ENCODE measurements around the gene FANCE. TPM values are rescaled to one million over a fixed set of nuclear protein-coding genes. Genes with fewer than 3 reads are reported as not detected.
A peak's percentile ranks its signal among the peaks of the same experiment; 100 is the strongest.

FANCE gene
- total RNA-seq, 1 donor from 2014 or later = 18.3 TPM

- peak; percentile 61 for DNase-seq (ENCODE audit: low read depth)
These were observed 31.9 kb downstream of the FANCE start for GRCh38 chr6:35483893-35484645.

GRCh38 chr6:35484921-35485392 lies 32.8 kb downstream of the FANCE start:
- DNase-seq (ENCODE audit: low read depth) = peak; percentile 36

GRCh38 chr6:35485402-35485877 lies 33.3 kb downstream of the FANCE start:
- DNase-seq (ENCODE audit: low read depth) = peak; percentile 80

- DNase-seq (ENCODE audit: low read depth) = no peak
These were observed 34.1 kb downstream of the FANCE start for GRCh38 chr6:35486005-35486925.

- peak; percentile 56 for DNase-seq (ENCODE audit: low read depth)
These were observed 35.7 kb downstream of the FANCE start for GRCh38 chr6:35487658-35488516.

- DNase-seq (ENCODE audit: low read depth) = peak; percentile 37
These were observed 36.4 kb downstream of the FANCE start for GRCh38 chr6:35488517-35488862.

- DNase-seq (ENCODE audit: low read depth) = no peak
These were observed 36.9 kb downstream of the FANCE start for GRCh38 chr6:35489066-35489465.

GRCh38 chr6:35489995-35490791 lies 38.1 kb downstream of the FANCE start:
- DNase-seq (ENCODE audit: low read depth) = peak; percentile 94

- no peak for DNase-seq (ENCODE audit: low read depth)
These were observed 38.9 kb downstream of the FANCE start for GRCh38 chr6:35490821-35491557.

GRCh38 chr6:35491558-35492257 lies 39.6 kb downstream of the FANCE start:
- DNase-seq (ENCODE audit: low read depth) = no peak

- DNase-seq (ENCODE audit: low read depth) = peak; percentile 37
These were observed 40.3 kb downstream of the FANCE start for GRCh38 chr6:35492258-35492973.

- no peak for DNase-seq (ENCODE audit: low read depth)
These were observed 40.8 kb downstream of the FANCE start for GRCh38 chr6:35492974-35493284.

GRCh38 chr6:35493307-35493983 lies 41.3 kb downstream of the FANCE start:
- no peak for DNase-seq (ENCODE audit: low read depth)

- no peak for DNase-seq (ENCODE audit: low read depth)
These were observed 42.0 kb downstream of the FANCE start for GRCh38 chr6:35494161-35494563.

- DNase-seq (ENCODE audit: low read depth) = no peak
These were observed 43.3 kb downstream of the FANCE start for GRCh38 chr6:35495258-35496035.

GRCh38 chr6:35496036-35496840 lies 44.1 kb downstream of the FANCE start:
- DNase-seq (ENCODE audit: low read depth) = peak; percentile 52
